GM18873 (cell line): ENCODE results near the gene BMPER.

Experiments
- ATAC-seq: cut with Tn5 transposase; IDR thresholded peaks from one replicate; pipeline ENCODE4 v1.9.1; 2021; ENCODE audit warnings: mild to moderate bottlenecking, moderate library complexity, moderate number of reproducible peaks; ENCODE audit not compliant: unreplicated experiment, low FRiP score

BMPER gene

GRCh38 chr7:33905389-33906032, at the start of gene BMPER:
Gene BMPER (plus strand): TSS chr7:33905539. CDS start chr7:33905614, 75 bp downstream.
- no peak for ATAC-seq

GRCh38 chr7:33861947-33862346, 43.4 kb upstream of the BMPER start:
- ATAC-seq = no peak

GRCh38 chr7:33862946-33863814, 42.2 kb upstream of the BMPER start:
- no peak for ATAC-seq

GRCh38 chr7:33868166-33868565, 37.2 kb upstream of the BMPER start:
- ATAC-seq = no peak

GRCh38 chr7:33869176-33869575, 36.2 kb upstream of the BMPER start:
- ATAC-seq = no peak

- no peak for ATAC-seq
Measured at GRCh38 chr7:33870120-33870519, 35.2 kb upstream of the BMPER start.

GRCh38 chr7:33872870-33873269, 32.5 kb upstream of the BMPER start:
- no peak for ATAC-seq

GRCh38 chr7:33873518-33873917, 31.8 kb upstream of the BMPER start:
- ATAC-seq = no peak

GRCh38 chr7:33873981-33874750, 31.2 kb upstream of the BMPER start:
- no peak for ATAC-seq

GRCh38 chr7:33874943-33875342, 30.4 kb upstream of the BMPER start:
- ATAC-seq = no peak

GRCh38 chr7:33876596-33877274, 28.6 kb upstream of the BMPER start:
- no peak for ATAC-seq

GRCh38 chr7:33880787-33881186, 24.6 kb upstream of the BMPER start:
- ATAC-seq = no peak

GRCh38 chr7:33881316-33881715, 24.0 kb upstream of the BMPER start:
- ATAC-seq = no peak

GRCh38 chr7:33882040-33882837, 23.1 kb upstream of the BMPER start:
- no peak for ATAC-seq

GRCh38 chr7:33882950-33883670, 22.2 kb upstream of the BMPER start:
- ATAC-seq = no peak

GRCh38 chr7:33883671-33883965, 21.7 kb upstream of the BMPER start:
- ATAC-seq = no peak

GRCh38 chr7:33885290-33886148, 19.8 kb upstream of the BMPER start:
- no peak for ATAC-seq

GRCh38 chr7:33886149-33886623, 19.2 kb upstream of the BMPER start:
- ATAC-seq = no peak
